ENCODE measurements around the gene SLC7A14.
A peak's percentile ranks its signal among the peaks of the same experiment; 100 is the strongest.

The SLC7A14 gene

DNA sequence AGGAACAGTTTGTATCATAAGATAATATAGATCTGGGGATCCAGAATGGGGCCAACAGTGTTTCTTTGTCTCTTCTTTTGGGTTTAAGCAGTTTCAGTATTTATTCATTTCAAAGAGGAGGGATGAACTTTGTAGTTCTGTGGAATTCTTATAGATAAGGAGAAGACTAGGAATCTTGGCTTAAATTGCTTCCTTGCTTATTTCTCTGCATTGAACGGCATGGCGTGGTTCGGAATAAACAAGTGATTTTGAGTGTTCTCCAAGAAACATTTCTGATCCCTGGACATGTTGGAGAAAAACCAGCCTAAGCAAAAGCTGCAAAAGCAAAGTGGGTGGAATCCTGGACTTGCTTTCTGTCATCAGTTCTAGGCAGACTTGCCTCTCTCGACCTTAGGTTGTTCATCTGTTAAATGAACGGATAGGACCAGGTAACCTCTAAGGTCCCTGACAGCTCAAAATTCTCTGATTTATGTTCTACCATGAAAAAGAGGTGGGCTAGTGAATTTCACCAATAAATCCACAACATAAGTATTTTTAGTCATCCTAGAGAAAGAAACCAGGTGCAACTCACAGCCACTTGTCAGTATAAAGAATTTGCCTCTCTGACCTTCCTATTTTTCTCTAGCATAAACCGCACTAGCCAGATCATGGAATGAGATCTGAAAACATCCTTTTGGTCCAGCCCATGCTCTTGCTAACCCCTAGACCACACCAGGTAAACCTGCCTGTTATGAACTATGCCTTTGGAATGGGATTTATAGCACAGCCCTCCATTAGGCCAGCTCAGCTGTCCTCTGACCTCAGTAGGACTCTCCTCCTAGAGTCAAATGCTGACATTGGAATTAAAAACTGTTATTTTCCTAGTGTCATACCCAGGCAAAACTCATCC lies 88.4 kb downstream of the SLC7A14 start:
- DNase-seq (ENCODE audit: low spot score) = no peak

DNA sequence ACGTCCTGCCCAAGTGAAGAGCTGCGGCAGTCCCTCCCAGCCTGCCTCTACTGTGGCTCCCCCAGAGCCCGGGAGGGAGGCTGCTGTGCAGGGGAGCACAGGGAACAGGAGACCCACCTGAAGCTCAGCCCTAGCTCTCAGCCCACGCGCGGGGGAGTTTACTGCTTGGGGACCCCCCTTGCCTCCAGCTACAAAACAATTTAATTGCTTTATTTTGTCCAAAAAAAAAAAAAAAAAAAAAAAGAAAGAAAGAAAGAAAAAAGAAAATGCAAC lies 89.1 kb downstream of the SLC7A14 start:
- no peak for DNase-seq (ENCODE audit: low spot score)

DNA sequence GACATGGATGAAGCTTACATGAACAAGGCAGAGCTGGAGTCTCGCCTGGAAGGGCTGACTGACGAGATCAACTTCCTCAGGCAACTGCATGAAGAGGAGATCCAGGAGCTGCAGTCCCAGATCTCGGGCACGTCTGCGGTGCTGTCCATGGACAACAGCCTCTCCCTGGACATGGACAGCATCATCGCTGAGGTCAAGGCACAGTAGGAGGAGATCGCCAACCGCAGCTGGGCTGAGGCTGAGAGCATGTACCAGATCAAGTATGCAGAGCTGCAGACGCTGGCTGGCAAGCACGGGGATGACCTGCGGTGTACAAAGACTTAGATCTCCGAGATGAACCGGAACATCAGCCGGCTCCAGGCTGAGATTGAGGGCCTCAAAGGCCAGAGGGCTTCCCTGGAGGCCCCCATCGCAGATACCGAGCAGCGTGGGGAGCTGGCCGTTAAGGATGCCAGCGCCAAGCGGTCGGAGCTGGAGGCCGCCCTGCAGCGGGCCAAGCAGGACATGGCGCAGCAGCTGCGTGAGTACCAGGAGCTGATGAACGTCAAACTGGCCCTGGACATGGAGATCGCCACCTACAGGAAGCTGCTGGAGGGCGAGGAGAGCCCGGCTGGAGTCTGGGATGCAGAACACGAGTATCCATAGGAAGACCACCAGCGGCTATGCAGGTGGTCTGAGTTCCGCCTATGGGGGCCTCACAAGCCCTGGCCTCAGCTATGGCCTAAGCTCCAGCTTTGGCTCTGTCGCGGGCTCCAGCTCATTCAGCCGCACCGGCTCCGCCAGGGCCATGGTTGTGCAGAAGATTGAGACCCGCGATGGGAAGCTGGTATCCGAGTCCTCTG lies 89.6 kb downstream of the SLC7A14 start:
- DNase-seq (ENCODE audit: low spot score) = no peak

DNA sequence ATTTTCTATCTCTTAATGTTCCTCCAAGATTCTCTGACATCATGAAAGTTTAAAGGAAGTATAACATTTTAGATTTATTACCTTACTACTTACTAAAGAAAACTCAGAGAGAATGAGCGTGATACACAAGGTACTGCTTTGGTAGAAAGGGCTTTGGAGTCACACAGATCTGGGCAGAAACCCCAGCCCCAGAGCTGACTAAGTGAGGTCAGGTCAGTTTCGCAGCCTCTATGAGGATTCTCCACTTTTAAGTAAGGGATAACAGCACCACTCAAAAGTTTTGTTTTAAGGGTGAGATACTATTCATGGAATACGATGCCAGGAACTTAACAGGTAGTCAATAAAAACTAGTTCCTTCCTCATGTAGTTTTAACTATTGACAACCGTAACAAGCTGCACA lies 91.1 kb downstream of the SLC7A14 start:
- no peak for DNase-seq (ENCODE audit: low spot score)

DNA sequence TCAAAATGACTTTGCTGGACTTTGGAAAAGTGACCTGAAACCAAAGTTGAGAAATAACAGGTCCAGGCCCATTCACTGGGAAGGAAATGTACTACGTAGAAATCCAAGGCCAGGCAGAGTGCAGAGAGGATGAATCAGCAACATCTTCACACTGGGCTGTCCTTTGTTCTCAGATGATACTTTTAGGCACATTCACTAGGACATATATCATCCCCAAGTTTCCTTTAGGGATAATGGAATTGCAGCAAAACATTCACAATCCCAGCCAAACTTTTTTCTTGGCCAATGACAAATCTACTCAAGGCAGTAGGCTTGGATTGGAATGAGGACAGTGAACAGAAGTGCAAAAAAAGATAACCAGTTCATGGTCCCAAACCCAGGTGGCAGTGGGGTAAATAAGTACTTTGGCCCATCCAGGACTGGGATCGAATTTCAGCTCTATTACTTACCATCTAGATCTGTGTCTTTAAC lies 92.1 kb downstream of the SLC7A14 start:
- no peak for DNase-seq (ENCODE audit: low spot score)

DNA sequence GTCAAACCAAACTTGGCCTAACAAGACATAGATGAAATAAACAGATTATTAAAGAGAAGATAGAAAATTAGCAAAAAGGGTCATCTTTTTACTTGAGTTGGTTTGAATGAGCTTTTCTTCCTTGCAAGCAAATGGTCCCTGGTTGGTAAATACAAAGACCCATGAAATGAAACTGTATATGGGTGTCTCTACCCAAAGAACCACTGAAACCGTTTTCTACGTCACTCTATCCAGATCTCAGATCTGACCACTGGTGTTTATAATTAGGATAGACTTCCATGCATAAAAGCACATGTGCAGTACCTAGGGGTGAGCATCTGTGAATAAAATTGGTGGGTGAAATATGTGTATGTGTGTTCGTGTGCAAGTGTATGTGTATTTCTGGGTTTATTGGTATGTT lies 94.0 kb downstream of the SLC7A14 start:
- no peak for DNase-seq (ENCODE audit: low spot score)

DNA sequence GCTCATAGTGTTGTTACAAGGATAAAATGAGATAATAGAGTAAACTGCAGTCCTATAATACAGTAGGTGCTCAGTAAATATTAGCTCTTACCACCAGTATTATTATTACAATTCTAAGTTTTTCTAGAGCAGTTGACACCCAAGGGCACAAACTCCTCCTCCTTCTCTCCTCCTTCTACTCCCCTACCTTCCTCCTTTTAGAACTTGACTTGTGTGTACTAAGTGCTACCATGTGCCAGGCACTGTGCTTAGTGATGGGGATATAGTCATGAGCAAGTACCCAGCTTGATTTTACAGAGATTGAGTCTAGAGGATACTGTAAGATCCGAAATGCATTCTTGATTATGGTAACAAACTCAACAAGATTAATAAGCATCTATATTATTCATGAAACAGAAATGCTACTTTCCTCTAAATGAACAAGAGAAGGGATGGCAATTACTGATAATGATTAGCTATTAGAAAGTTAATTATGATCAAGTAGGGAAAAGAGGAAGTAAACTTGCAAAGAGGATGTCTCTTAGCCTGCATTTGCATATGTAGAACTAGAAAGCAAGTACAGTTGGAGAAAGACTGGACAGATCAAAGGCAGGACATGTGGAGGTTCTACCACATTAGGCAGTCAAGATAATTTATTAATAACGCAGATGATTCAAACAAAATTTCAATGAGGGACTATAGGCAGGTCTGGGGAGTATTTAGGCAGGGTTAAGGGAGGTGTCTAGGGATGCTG lies 94.9 kb downstream of the SLC7A14 start:
- DNase-seq (ENCODE audit: low spot score) = no peak

DNA sequence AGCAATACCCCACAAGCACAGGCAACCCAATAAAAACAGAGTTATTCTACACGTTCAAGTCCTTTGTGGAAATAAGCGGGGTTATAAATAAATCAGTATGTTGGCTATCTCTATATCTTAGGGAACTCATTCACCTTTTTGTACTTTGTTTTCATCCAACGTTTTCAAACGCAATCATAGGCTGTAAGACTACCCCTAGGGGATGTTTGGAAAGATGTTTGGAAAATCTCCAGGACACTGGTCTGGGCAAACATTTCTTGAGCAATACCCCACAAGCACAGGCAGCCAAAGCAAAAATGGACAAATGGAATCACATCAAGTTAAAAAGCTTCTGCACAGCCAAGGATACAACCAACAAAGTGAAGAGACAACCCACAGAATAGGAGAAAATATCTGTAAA lies 97.1 kb downstream of the SLC7A14 start:
- no peak for DNase-seq (ENCODE audit: low spot score)

DNA sequence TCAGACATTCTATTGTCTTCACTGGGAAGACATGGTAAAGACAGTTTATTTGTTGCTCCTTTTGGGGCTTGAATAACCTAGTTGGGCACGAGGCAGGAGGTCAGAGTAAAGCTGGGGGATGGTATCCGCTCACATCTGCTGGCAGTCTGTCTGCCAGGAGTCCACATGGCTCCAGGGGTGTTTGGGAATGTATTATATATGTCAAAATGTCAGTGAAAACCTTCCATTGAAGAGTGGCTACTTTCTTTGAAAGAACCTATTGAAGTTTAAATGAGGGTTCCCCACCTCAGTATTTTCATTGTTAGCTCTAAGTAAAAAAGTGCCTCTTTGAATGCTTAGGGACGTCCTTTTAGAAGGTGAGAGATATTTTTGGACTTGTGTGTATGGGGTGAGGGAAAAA lies 98.8 kb downstream of the SLC7A14 start:
- no peak for DNase-seq (ENCODE audit: low spot score)

DNA sequence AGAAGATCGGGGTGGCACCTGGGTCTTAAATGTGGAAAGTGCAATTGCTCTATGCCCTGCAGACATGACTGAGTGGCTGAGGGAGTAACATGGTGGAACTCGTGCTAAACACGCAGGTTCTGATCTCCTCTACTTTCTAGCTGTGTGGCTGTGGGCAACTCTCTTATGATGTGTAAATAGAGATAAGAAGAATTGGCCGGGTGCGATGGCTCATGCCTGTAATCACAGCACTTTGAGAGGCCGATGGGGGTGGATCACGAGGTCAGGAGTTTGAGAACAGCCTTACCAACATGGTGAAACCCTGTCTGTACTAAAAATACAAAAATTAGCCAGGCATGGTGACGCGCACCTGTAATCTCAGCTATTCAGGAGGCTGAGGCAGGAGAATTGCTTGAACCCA lies 99.5 kb downstream of the SLC7A14 start:
- DNase-seq (ENCODE audit: low spot score) = no peak

DNA sequence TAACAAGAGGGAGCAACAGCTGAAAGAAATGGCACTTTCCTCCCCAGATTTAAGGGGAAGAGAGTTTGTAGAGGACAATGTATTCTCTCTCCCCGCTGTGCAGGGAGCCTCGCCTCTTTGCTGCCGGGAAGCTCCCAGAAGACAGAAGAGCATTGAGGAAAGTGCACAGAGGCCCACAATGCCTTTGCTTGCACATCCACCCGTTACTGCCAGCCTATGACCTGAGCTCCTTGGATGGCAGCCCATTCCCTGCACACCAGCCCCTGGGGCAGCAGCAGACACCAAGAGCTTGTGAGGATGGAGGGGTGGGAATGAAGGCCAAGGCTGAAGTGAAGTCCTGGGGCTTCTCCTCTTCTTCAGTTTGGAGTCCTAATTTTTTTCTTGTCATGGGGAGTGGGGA lies 100.2 kb downstream of the SLC7A14 start:
- DNase-seq (ENCODE audit: low spot score) = peak; percentile 92

DNA sequence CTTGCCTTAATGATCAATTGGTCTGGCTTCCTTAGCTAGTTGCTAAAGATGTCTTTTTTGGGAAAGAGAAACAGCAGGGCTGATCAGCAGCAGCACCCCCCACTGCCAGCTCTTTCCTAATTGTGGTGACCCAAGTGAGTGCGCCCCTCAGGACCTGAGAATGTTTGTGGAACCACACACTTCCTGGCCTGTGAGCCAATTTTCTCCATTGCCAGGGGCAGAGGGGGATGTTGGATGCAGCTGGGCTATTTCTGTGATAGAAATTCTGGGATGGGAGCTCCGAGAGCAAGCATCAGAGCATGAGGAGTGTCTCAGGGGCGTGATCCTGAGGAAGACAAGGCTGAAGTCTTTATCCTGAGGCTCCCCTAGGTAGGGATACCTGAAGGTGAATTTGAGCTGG lies 100.6 kb downstream of the SLC7A14 start:
- no peak for DNase-seq (ENCODE audit: low spot score)

DNA sequence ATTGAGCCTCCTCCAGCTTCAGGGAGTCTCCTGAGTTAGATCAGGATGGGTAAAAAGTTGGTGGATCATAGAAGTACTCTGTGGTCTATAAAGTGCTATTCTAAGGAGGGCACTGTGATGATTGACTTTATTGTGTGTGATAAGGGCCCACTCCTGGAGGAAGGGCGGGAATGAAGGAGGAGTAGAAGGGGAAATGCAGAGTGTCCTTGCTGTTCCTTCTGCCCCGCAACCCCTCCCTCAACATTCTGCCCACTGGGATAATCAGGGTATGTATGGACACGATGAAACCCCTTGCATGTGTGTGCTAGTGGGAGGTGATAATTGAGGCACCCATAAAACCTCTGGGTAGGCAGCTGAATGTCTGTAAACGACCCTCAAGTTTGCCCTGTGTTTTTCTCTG lies 101.0 kb downstream of the SLC7A14 start:
- DNase-seq (ENCODE audit: low spot score) = no peak

DNA sequence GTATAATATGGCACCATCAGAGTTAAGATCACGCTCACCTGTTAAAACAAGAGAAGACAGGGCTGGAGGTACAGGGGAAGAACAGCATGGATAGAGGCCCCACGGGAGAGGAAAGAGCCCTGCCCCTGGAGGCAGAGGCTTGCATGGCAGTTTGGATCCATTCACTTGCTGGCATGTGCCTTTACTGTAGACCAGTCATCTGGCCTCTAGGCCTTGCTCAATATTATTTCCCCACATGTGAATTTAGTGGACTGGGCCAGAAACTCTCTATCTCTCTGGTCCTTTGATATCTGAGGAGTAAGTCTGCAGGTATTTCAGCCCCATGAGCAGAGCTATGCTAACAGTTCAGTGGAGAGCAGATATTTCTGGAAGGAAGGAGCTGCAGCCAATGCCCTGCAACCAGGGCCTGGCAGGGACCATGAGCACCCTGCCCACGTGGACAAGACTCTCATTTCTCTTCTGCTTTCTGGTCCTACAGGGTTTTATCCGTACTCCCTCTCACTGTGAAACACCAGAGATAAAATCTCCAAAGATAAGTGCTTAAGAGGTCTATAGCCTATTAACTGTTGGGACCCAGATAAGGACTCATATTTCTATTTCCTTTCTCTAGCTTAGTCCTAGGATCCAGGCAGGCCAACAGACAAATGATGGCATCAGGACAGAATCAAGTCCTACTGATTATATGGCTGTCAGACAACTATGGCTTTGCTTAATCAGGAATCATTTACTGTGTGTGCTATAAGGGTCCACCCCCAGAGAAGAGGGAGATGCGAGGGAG lies 102.2 kb downstream of the SLC7A14 start:
- DNase-seq (ENCODE audit: low spot score) = no peak

DNA sequence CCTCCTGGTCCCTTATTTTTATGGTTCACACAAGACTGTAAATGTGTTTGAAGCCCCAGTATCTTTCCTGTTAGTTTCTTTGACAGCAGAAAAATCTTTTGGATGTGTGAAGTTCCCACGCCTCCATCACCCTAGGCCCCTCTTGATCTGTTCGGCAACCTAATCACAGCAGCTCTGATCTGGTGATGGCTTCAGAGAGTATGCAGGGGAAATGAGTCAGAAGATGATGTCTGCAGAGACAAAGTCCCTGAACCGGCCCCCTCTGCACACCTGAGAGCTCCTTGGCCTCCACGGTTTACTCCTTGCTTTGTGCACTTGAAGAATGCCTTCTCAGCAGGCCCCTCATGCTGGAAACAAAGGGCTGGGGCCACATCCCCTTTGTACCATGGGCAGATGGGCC lies 103.7 kb downstream of the SLC7A14 start:
- no peak for DNase-seq (ENCODE audit: low spot score)

DNA sequence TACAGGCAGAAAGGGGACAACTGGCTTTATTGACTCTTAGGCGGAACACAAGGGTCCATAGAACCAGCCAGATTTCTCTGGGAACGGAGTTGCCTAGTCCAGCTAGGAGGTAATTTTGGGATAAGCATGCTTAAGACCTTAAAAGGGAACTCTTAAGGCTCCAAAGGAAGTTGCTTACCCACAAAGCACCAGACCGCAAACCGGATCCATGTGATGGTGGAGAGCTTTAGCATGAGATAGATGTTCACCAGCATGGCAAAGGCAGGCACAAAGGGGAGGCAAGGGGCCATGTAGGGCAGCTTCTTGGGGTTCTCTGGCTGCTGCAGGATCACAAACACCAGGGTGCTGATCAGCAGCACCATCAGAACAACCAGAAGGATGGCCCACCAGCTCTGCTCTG lies 105.8 kb downstream of the SLC7A14 start:
- DNase-seq (ENCODE audit: low spot score) = no peak

DNA sequence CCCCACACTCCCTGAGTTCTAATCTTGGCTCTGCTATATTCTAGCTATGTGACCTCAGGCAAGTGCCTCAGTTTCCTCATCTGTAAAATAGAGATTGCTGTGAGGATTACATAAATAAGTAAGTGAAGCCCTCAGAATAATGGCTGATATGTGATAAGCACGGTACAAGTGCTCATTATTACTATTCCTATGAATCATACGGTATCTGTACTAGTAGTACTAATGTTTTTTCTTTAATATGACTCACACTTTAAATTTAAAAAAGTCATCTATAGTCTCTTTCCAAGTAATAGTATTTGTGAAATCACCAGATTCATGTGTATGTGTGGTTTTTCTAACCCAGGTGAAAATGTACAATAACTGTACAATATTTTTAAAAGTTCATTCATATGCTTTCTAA lies 108.5 kb downstream of the SLC7A14 start:
- DNase-seq (ENCODE audit: low spot score) = no peak

DNA sequence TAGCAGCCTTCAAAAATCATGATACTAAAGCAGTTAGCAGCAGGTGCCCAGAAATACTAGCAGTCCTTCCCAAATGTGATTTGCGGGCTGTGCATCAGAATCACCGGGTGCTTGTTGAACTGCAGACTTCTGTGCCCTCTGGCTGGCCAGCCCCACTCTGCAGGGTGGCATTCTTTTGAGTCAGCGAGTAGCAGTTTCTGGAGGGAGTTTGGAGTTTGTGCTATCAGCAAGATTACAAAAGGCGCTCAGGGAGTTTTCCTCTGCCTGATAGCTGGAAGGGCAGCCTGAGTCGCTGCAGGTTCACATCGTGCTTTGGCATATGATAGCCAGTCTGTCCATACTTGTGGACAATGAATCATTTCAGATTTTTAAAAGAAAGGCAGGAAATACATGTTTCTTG lies 109.6 kb downstream of the SLC7A14 start:
- no peak for DNase-seq (ENCODE audit: low spot score)

DNA sequence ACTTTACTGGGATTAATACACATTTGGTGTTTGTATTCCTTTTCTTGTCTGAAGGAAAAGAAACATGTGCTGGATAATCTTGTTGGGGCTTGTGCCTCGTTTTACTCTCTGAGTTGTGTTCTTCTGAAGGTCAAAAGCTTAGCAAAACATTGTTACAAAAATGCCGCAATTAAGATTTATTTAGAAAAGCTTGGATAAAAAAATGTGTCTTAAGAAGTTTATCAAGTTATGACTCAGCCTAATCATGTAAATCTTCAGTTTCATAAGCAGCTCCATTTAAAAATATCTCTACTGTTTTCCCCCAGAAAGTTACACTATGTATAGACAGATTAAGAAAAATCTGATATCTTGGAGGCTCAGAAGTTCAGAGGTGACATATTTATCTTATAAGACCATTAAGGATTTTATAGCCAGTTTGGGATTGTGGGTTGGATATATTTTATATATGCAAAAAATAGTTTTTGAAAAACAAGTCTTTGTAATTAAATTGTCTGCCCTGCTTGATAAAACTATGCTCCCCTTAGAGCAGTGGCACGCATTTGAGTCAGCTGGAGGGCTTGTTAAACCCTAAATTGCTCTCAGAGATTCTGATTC lies 110.7 kb downstream of the SLC7A14 start:
- DNase-seq (ENCODE audit: low spot score) = no peak

DNA sequence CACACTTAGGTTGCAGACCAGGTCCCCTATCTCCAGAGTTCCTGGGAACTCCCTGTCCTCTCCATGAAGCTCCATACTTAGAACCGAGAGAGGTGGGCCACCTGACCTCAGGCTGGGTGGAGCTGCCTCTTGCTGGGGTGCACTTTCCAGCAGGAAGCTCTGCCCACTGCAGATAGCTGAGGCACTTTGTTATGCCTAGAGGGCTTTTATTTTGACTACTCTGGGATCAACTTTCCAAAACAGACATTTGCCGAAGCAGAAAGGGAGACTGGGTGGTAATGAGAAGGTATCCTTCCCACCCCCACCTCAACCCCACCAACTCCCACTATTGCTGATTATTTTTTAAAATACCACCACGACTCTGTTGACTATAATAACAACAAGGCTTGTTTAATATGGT lies 112.5 kb downstream of the SLC7A14 start:
- DNase-seq (ENCODE audit: low spot score) = no peak

DNA sequence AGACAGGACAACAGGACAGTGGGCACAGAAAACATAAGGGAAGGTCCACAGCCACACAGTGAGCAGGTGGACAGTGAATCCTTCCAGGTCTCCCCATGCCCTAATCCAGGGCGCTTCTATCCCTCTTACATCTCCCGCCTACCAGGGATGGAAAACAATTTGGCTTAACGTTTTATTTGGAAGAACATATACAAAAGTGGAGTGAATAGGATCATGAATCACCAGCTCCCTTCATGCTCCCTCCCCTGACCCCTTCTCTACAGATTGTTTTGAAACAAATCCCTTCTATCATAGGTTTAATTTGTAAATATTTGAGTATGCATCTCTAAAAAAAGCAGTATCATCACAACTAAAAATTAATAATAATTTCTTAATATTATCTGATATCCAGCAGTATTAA lies 114.7 kb downstream of the SLC7A14 start:
- no peak for DNase-seq (ENCODE audit: low spot score)

Measured in putamen (tissue), 1 donor.